GM18870 (cell line): Measurements from ENCODE around the gene DGKZ.

Experiments
- ATAC-seq: cut with Tn5 transposase; IDR thresholded peaks from one replicate; pipeline ENCODE4 v1.9.1; 2021; ENCODE audit warnings: moderate library complexity; ENCODE audit not compliant: unreplicated experiment

DGKZ gene

DNA sequence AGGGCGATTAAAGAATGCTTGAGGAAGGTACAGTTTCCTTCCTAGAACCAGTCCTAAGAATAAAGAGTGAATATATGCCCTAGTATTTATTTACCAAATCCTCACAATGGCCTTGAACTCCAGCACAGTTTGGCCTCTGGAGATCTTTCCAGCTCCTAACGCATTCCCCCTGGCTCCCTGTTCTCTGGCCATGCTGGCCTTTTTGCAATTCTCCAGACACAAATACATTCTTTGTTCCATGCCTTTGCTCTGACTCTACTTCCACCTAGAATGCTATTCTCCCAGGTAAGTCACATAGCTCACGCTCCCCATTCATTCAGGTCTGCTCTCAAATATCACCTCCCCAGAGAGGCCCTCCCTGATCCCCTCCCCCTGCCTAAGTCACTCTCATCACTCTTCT lies 3.7 kb upstream of the DGKZ start:
- no peak for ATAC-seq

DNA sequence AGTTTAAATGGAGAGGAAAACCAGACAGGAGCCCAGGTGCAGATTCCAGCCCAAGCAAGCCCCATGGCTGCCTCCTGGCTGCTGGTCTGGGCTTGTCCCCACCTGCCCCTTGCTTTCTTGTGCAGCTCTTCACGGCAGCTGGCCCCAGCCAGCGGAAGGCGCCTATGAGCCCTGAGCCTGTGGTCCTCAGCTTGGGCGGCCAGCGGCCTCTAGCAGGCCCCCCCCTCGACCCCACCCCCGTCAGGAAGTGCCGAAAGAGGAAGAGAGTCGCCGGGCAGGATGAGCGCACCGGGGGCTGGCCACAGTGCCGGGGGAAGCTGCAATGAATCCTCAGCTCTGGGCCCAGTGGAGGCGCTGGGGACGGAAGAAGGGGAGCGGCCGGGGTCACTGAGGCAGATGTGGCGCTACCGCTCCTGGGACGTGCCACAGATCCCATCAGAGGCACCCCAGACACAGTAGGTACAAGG lies 2.1 kb upstream of the DGKZ start:
- ATAC-seq, result no peak

DNA sequence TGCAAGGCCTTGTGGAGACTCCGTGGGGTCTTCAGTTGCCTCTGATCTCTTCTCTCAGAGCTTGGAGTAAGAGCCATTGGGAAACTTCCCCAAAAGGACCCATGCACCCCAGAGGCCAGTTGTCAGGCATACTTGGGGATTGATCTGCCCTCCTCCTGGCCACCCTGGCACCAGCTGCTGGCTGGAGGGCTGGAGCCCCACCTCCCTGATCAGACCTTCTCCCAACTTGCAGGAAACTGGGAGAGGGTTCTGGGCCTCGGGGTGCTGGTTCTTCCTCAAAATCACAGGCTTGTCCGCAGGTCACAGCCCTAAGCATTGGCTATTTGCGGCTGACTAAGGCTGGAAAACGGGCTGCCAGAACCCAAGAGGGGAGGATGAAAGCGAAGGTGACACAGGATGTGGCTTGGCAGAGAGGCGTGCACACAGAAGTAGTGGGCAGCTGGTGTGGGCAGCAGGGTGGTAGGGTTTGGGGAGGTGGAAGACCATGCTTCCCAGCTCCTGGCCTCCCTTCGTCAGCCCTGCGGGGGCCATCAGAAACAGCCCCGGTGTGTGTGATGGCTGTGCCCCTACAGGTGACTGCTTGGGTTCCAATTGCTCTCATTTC lies 1.3 kb upstream of the DGKZ start:
- ATAC-seq, result no peak

DNA sequence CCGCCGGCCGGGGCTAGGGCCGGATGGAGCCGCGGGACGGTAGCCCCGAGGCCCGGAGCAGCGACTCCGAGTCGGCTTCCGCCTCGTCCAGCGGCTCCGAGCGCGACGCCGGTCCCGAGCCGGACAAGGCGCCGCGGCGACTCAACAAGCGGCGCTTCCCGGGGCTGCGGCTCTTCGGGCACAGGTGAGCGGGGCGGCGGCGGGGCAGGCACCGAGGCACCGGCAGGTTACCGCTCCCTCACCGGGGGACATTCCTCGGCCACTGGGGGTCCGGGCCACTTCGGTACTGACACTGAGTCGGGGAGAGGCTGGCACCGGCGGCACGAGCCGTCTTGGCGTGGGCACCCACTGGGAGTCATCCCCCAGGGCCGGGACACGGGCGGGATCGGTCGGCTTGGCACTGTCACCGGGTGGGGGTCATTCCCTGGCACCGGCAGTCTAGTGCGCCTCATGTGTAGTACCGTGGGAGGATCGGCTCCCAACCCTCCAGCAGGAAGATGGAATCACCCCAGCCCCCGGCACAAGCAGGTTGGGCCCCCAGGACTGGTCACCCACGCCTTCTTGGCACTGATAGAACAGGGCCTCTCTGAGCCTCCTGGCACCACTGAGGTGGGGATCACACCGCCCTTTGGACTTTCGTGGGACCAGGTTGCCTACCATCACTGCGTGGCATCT lies 511 bp downstream of the DGKZ start:
- ATAC-seq, result no peak

DNA sequence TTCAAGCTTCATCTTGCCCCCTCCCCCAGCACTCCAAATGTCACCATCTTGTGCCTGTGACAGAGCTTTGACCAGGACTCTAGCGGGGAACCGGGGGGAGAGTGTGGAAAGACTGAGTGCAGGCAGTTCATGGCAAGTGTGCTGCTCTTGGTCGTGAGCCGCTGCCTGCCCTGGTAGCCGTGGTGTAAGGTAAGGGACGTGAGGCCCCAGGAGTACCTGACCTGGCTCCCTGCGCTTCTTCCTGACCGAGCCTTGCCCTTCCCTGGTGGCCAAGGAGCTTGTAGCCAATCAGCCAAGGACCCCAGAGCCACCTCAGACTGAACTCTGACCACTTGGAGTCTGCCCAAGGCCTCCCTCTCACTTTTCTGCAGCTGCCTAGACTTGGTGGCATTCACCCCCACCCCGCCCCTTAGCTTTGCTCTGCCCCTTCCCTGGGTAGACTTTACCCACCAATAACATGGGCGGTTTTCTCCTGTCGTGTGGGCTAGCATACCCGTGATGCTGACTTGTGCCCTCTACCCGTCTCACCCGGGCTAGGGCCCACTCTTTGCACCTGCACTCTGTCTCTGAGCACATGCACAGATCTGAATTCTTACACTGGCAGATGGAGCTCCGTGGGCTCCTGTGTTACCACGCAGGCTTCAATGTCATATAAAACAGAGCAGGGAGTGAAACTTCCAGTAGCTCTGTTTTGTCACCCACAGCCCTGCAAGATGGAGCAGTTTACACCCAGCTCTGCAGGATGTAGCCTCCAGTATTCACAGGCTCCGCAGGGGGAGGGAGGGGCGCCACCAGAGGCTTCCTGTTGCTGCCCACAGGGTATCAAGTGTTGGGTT lies 1.5 kb downstream of the DGKZ start:
- no peak for ATAC-seq

DNA sequence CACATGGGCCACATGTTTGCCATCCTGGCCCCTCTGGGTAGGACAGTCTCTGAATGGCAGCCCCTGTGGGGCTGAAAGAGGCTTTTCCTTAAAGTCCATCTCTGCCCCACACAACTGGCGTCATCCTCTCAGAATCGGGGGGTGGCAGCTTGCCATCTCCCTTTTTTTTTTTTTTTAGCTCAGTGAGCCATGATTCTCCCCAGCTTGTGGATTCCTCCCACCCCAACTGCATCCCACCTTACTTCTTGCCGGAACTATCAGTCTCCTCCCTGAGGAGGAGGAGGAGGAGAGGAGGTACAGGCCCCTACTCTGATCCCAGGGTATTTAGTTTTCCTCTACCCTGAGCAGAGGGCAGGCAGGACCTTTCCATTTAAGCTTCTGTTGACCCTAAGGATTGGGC lies 3.4 kb downstream of the DGKZ start:
- no peak for ATAC-seq

DNA sequence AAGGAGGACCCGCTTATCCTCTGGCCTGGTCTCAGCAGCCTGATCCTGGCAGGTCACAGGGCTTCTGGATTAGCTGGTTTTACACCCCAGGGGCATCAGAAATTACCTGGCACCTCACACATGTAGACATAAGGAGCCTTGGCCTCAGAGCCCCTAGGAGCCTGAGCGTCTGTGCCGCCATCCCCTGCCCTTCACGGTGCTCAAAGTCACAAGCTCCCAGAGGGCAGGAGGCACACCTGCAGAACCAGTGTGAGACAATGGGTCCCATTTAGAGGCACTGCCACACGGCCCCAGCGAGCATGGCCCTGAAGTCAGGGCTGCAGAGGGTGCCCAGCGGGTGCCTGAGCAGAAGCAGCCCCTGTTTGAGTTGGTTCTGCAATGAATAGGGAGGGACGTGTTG lies 3.9 kb downstream of the DGKZ start:
- no peak for ATAC-seq

DNA sequence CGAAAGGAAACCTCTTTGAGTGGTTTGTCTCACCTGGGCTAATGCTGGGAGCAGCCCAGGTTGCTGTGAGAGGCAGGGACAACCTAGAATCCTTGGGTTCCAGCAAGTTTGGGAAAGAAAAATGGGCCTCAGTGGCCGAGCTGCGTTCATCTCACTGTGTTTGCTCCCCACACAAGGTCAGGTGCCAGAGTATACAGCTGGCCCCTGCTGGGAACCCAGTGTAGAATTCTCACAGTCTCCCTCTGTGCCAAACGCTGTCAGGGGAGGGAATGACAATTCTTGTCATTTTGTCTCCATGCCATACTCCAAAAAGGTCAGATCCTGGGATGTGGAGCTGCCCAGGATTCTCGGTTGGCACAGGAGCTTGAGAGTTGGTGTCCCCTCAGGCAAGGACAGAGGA lies 4.3 kb downstream of the DGKZ start:
- ATAC-seq, result no peak

DNA sequence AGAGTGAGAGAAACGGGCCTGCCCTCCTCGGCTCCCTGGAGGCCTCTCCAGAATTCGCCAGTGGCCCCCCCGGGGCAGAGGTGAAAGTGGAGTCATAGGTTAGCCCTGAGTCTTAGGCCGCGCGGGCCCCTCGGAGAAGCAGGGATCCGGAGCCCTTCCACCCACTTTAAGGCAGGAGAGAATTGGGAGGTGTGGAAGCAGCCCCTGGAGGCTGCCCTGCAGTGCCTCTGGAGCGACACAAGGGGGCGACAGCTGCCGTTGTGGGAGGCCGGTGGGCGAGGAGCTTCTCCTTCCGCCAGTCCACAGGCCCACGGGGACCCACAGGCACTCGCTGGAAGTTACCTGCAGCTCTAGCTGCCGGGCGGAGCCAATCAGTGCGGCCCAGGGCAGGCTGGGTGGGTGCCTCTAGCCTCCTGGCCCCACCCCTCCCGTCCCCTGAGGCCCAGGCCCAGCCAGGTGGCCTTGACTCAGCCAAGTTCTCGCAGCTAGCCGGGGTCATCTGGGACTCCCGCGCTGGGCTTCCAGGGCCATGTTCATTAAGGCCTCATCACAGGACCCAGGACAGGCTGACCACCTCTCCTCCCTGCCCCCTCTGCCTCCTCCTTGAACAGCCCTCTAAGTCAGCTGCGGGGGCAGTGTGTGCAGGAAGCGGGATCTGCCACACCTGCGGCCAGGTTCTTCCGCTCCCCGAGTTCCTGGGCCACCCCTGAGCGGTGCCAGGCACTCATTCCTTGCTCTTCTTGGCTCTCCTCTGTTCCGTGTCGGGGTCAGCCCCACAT lies 5.0 kb downstream of the DGKZ start:
- no peak for ATAC-seq

DNA sequence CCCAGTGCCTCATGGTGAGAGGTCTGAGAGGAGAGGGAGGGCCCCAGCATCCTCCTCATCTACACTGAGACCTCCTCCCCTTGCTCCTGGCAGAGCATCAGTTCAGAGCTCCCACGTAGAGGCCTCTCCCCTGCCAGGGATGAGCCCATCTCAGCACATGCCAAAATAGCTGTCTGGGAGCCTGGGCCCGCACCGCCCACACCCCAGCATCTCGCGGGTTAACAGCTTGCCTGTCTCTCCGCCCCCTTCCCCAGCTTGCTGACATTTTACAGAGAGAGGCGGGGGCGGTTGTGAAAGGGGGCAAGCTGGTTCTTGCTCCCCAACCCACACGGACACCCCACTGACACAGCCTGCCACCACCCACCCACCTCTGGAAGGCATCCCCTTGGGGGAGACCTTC lies 6.4 kb downstream of the DGKZ start:
- no peak for ATAC-seq

DNA sequence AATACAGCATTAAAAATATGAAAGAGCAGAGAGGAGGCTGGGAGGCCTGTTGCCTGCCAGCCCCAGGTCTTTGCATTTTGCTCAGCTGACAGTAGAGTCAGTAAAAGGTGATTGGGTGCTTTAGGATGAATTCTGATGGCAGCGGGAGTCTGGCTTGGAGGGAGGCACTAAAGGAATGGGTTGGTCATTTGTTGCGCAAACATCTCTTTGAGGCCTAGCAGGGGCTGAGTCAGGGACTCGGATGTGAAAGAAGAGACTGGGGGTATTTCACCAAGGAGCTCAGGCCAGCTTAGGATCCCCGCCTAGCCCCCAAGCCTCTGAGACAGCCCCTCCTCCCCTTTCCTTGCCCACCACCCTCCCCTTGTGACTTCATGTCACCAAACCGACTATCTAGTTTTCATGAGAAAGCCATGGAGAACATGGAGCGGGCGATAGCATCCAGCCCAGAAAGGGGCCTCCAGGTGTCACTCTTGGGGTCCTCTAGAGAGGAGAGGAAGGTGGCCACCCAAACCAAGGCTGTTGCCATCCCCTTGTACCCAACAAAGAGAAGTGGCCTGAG lies 9.7 kb downstream of the DGKZ start:
- no peak for ATAC-seq

DNA sequence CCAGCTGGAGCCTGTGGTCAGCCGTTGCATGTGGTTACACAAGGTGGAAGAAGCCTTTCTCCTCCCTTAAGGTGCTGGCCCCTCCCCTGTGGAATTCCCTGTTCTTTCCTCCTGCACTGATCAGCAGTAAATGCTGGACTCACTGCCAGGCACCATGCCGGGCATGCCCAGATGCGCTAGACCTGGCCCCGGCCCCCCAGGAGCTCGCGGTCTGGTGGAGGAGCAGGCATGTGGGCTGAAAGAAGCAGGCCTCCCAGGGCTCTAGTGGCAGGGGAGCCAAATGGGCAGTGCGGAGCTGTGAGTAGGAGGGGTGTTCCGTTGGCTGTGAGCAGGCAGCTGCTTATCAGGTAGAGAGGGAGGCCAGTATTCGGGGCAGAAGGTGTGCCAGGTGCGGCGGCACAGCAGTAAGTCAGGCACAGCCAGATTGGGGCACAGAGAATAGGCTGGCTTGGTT lies 10.2 kb downstream of the DGKZ start:
- no peak for ATAC-seq

DNA sequence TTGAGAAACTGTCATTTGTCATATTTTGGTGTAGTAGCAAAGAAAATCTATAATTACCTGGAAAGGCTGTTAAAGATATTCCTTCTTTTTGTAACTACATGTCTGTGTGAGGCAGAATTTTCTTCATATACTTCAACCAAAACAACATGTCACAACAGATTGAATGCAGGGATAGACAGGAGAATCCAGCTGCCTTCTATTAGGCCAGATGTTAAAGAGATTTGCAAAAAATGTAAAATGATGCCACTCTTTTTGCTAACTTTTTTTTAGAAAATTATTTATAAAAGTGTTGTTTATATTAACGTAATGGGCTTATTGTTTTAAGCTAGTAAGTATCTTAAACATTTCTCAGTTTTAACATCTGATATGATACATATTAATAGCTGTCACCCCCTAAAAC lies 12.7 kb downstream of the DGKZ start:
- ATAC-seq, result no peak

DNA sequence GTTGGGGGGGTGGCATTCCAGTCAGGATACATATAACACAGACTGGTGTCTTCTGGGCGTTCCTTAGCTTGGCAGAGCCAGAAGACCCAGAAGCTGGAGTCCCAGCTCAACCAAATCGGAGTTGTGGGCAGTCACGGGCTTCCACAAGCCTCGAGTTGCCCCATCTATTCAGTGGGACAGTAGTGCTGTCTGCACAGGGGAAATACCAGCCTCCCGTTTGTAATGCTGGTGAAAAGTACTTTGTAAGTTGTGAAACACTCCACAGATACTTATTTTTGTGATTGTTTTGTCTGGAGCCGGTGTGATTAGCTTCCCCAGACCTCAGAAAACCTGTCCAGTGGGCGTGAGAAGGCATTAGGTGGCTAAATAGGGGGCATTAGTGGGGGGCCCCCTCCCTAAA lies 13.6 kb downstream of the DGKZ start:
- ATAC-seq, result peak; percentile 15

DNA sequence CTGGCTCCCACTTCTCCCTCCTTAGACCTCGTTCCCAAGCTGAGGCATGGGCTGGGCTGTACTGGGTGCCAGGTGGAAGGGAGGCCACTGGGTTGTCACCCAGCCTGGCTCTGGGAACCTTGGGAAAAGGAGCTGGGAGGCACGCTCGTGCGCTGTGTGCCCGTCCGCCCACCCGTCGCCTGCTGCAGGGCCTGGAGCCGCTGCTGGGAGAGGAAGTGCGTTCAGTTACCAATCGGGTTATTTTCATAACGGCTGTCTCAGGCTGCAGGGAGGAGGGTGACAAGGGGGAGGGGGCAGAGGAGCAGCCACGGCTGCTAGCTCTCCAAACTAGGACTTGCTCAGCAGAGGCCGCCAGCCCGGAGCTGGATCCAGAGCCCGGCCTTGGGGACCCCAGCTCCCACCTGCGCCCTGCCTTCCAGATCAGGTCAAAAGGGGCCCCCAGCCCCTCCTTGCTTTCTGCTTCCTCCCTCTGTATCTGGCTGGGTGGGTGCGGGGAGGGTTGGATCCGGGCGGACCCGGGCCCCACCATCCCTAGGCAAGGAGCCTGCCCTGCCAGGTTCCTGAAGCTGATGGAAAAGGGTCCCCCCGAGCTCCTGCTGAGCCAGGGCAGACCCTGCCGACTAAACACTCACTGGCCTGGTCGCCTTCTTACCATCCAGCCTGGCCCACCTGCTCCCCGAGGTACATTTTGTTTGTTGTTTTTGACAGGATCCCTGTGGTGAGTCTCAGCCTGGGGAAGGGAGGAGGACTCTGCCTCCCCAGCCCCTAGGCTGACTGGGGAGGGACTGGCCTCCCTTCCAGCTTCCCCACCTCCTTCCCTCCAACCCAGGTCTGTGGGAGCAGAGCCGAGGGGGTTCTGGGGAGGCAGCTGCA lies 14.3 kb downstream of the DGKZ start:
- peak; percentile 73 for ATAC-seq

DNA sequence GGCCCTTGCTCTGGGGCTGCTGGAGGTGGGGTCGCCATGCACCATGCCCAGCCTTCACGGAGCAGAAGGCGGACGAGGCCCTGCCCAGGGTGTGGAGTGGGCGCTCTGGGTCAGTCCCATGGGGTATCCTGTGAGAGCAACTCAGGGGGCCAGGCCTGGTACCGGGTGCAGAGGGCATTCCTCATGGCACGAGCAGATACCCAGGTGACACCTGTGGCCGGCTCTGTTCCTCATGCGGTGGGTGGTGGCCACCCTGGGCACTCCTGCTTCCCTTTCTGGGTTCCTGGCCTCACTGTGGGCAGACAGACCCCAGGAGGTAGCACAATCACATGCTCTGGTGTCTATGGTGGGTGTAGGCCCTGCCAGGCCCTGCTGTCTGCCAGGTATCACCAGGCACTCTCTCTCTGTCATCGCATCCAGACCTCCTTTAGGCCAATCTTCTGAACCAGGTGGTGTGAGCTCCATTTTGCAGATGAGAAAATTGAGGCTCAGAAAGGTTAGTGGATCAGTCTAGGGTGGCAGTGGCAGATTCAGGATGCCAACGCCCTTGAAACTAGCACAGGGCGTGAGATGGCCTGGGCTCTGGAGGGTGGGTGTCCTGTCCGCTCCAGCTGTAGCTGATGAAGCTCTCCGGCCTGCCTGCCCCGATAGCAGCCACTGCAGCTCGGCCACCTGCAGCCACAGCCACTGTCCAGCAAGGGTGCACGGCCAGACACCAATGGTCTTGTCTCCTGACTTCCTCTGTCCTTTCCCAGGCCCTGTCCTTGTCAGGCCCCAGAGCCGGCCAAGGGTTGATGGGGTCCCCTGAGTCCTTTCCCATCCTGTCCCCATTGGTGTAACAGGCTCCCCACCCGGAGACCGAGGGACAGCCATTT lies 15.1 kb downstream of the DGKZ start:
- ATAC-seq, result no peak

DNA sequence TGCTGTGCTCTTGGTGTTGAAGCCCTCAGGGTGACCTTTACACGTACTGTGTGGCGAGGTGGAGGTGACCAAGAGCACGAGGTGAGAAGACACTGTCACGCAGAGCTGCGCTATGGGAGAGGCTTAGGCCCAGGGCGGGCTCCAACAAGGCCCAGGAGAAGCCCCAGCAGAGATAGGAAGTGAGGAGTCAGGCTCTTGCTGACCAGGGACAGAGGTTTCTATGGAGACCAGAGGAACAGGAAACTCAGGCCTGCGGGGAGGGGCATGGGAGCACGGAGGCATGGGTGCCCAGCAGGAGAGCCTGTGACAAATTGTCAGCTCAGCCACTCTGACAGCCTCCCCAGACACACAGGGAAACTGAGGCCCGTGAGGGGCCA lies 15.8 kb downstream of the DGKZ start:
- no peak for ATAC-seq

DNA sequence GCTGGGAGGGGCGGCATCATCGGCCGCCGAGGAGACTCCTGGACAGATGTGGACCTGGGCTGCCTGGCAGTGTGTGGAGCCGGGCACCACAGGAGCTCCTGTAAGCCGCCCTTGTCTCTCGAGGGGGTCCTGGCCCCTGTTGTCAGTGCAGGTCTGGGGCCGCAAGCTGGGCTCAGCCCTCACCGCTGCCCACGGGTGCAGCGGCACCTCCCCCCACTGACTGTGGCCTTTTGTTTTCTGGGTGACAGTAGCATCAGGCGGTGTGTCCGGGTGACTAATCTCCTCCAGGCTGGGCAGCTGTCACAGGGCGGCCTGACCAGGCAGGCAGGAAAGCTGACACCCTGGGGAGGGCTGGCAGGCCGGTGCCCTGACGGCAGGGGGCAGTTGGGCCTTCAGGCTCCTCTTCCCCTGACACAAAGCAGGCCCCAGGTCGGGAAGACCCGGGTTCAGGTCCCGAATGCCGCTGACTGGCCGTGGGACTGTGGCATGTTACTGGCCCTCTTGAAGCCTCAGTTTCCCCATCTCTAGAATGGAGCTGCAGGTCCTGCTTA lies 16.3 kb downstream of the DGKZ start:
- ATAC-seq, result no peak

DNA sequence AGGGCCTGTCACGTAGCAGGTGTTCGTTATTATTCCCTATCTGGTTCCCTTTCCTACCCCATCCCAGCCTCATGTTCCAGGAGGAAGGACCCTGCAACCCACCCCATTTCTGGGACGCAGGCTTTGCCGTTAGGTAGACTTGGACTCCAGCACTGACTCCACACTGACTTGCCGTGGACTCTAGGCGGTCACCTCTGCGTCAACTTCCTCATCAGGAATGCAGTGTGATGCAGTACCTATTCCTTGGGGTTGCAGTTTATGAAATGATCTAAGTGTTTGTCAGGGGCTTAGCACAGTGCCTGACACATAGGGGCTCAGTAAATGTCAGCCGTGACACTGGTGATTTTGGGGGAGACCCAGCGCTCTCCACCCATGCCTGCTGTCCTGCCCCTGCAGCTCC lies 16.8 kb downstream of the DGKZ start:
- ATAC-seq, result no peak
